Occipital lobe (tissue), 2 donors: ENCODE results near the gene FGF19. TPM values are rescaled to one million over a fixed set of nuclear protein-coding genes. Genes with fewer than 3 reads are reported as not detected.

ENCODE experiments used
- DNase-seq: peaks from one replicate; lab custom pipeline; 2025; lab: John Stamatoyannopoulos, UW
- total RNA-seq: library from RNA; depleted of rRNA; stranded (reverse); fragments of >200 nt; gene quantifications from one replicate; pipeline ENCODE4 v1.2.3, GENCODE V29; 2014

FGF19 gene
- total RNA-seq, 1 donor from 2014 or later = not detected

DNA sequence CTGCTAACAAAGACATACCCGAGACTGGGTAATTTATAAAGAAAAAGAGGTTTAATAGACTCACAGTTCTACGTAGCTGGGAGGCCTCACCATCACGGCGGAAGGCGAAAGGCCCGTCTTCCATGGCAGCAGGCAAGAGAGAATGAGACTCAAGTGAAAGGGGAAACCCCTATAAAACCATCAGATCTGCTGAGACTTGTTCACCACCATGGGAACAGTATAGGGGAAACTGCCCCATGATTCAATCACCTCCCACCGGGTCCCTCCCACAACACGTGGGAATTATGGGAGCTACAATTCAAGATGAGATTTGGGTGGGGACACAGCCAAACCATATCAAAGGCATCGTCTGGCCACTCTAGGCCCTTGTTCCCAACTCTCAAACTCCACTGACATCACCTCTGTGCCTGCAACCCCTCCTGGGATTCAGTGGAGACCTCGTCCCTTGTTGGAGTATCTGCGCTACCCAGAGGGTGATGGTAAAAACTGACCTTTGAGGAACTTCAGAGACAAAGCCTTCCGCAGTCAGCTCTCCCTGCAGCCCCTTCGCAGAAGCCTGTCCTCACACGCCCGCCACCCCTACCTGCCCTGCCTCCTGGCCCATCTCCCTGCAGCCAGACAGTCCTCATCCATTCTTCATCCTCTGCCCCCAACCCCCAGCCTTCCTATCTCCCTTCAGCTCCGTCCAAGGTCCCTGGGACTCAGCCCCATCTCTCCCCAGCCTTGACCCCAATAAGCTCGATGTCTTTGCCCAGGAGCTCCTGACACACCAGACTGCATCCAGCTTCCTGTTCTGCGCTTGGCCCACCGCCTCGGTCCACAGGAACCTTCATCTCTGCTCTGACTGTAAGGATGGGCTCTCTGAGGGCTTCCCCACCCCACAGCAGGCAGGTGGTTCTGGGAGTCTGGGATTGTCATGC is 47.0 kb downstream of the FGF19 start:
- DNase-seq = no peak

DNA sequence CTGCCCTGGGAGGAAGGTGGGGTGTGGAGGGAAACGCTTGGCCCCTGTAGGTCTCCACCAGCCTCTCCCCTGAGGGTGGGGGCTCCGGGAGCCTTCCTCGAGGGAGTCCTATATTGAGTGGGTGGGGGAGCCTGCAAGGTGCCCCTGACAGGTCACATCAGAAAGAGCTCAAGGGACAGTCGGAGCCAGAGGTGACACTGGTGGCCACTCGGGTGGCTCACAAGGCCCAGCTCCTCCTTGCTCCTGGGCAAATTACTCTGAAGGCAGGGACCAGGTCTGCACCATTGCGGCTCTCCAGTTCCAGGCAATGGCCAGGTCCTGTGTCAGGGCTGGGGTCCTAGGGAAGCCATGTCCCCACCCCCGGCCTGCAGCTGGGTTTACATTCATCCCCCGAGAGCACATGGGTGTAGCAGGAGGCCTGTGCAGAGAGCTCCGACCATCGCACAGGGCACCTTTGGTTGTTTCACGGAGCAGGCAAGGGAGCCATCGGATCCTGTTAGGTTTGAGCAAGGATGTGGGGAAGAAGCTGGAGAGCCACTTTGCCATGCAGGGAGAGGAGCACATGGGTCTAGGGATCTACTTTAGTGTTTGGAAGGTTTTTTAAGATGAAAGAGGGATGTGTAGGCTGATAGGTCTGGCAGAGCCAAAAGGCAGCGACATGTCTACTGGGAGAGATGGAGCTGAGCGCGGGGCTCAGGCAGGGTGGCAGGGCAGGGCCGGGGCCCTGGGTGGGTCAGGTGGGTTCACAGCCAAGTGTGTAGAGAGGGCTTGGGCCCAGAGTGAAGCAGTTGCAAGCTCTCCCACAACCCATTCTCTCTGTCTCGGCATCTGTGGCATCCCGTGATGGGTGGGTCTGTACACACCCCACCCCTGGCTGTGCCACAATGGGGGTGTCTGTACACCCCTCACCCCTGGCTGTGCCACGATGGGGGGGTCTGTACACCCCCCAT is 48.1 kb downstream of the FGF19 start:
- DNase-seq = no peak

DNA sequence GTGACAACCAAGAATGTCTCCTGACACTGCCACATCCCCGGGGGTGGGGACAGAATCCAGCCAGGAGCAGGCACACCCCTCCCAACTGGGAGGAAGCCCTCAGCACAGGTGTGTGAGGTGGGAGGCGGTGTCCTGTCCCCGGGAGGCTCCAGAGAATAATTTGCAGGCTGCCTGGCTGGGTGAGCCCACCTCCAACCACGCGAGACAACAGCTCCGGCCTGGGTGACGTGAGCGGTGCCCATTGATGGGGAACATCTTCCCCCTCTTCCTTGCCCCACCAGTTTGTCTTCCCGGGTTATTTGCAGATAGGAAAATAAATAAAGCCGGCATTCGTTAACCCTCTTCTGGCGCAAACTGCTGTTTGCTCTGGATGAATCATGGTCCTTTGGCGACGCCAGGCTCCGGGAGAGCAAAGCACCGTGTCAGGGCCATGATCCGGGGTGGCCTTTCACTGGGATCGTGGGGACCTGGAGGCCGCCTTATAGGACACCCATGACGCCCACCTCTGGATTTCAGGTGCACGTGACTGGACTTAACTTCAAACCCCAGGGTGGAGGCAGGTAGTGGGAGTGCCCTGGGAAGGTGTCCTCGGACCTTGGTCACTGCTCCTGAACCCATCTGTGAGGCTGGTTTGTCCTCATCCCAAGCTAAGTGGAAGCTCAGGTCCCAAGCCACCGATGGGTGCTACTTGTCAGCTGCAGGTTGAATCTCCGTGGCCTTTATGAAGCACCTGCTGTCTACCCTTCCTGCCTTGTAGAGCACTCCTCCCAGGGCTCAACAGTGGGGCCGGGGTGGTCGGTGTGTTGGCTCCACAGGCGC is 49.0 kb downstream of the FGF19 start:
- DNase-seq = no peak

DNA sequence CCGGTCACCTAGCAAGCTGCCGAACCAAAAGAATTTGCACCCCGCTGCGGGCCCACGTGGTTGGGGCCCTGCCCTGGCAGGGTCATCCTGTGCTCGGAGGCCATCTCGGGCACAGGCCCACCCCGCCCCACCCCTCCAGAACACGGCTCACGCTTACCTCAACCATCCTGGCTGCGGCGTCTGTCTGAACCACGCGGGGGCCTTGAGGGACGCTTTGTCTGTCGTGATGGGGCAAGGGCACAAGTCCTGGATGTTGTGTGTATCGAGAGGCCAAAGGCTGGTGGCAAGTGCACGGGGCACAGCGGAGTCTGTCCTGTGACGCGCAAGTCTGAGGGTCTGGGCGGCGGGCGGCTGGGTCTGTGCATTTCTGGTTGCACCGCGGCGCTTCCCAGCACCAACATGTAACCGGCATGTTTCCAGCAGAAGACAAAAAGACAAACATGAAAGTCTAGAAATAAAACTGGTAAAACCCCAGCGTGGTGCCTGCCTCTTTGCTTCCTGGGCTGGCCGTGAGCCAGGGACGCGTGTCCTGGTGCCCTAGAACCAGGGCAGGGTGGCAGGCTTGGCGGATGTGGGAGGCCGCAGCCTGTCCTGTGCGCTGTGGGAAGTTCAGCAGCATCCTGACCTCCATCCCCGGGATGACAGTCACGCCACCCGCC is 49.7 kb downstream of the FGF19 start:
- DNase-seq = no peak

DNA sequence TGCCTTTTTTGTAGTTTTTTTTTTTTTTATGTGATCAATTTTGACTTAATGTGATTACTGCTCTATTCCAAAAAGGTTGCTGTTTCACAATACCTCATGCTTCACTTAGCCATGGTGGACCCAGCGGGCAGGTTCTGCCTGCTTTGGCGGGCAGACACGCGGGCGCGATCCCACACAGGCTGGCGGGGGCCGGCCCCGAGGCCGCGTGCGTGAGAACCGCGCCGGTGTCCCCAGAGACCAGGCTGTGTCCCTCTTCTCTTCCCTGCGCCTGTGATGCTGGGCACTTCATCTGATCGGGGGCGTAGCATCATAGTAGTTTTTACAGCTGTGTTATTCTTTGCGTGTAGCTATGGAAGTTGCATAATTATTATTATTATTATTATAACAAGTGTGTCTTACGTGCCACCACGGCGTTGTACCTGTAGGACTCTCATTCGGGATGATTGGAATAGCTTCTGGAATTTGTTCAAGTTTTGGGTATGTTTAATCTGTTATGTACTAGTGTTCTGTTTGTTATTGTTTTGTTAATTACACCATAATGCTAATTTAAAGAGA is 50.3 kb downstream of the FGF19 start:
- no peak for DNase-seq

DNA sequence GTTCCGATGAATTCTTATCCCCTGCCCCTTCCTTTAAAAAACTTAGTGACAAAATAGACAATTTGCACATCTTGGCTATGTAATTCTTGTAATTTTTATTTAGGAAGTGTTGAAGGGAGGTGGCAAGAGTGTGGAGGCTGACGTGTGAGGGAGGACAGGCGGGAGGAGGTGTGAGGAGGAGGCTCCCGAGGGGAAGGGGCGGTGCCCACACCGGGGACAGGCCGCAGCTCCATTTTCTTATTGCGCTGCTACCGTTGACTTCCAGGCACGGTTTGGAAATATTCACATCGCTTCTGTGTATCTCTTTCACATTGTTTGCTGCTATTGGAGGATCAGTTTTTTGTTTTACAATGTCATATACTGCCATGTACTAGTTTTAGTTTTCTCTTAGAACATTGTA is 50.8 kb downstream of the FGF19 start:
- DNase-seq = no peak

DNA sequence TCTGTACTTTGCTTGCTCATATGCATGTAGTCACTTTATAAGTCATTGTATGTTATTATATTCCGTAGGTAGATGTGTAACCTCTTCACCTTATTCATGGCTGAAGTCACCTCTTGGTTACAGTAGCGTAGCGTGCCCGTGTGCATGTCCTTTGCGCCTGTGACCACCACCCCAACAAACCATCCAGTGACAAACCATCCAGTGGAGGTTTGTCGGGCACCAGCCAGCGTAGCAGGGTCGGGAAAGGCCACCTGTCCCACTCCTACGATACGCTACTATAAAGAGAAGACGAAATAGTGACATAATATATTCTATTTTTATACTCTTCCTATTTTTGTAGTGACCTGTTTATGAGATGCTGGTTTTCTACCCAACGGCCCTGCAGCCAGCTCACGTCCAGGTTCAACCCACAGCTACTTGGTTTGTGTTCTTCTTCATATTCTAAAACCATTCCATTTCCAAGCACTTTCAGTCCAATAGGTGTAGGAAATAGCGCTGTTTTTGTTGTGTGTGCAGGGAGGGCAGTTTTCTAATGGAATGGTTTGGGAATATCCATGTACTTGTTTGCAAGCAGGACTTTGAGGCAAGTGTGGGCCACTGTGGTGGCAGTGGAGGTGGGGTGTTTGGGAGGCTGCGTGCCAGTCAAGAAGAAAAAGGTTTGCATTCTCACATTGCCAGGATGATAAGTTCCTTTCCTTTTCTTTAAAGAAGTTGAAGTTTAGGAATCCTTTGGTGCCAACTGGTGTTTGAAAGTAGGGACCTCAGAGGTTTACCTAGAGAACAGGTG is 51.8 kb downstream of the FGF19 start:
- no peak for DNase-seq

DNA sequence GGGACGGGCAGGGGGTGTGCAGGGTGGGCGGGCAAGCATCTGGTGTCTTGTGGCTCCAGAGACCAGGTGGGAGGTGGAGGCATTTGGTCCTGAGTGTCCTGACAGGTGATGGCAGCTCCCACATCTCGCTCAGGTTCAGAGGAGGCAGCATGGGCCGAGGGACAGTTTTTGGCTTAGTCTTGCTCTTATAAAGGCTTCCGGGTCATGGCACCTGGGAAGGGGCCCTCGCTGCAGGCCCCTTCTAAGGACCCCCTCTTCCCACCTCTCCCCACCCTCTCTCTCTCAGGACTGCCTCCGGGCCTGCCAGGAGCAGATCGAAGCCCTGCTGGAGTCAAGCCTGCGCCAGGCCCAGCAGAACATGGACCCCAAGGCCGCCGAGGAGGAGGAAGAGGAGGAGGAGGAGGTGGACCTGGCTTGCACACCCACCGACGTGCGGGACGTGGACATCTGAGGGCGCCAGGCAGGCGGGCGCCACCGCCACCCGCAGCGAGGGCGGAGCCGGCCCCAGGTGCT is 52.9 kb downstream of the FGF19 start:
- no peak for DNase-seq

DNA sequence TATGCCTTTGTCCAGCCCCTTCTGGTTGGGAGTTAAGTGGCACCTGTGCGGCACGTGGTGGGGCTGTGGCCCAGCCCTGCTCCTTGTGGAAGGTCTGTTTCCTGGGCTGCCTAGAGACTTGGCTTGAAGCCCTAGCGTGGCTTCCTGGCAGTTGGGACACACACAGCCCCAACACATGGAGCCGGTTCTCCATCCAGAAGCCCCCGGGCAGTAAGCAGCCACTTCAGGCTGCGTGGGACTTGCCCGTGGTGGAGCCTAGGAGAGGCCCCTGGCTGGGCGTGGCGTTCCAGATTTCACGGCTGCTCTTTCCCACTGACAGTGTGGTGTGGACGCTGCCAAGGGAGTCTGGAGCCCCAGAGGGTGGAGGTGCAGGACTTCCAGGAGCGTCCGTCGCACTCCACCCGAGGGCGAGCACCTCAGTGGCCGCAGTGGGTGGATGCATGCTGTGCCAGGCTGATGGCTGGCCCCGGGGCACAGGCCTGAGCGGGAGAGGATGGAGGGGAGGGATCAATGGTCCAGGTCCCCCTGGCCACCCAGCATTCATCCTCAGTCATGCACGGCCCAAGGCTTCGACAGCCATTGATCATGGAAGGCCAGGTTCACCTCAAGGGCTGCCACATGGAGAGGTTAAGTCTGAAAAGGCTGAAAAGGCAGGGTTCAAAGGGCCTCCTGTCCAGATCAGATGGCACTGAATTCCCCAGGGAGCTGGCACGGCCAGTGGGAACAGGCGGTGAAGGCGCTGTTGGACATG is 53.6 kb downstream of the FGF19 start:
- DNase-seq = no peak

DNA sequence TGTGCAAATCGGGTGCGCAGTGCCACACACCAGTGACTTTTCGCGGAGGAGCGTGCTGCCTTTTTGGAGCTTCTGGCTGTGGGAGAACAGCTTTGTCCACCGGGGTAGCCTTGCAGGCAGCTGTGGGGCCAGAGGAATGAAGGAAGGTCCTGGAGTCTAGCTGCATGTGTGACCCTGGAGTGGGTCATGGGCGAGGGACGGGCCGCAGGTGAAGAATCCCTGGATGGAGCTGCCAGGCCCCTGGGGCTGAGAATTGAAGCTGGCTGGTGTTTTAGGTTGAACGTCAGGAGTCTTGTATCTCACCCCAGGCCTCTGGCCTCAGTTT is 54.3 kb downstream of the FGF19 start:
- DNase-seq = no peak

DNA sequence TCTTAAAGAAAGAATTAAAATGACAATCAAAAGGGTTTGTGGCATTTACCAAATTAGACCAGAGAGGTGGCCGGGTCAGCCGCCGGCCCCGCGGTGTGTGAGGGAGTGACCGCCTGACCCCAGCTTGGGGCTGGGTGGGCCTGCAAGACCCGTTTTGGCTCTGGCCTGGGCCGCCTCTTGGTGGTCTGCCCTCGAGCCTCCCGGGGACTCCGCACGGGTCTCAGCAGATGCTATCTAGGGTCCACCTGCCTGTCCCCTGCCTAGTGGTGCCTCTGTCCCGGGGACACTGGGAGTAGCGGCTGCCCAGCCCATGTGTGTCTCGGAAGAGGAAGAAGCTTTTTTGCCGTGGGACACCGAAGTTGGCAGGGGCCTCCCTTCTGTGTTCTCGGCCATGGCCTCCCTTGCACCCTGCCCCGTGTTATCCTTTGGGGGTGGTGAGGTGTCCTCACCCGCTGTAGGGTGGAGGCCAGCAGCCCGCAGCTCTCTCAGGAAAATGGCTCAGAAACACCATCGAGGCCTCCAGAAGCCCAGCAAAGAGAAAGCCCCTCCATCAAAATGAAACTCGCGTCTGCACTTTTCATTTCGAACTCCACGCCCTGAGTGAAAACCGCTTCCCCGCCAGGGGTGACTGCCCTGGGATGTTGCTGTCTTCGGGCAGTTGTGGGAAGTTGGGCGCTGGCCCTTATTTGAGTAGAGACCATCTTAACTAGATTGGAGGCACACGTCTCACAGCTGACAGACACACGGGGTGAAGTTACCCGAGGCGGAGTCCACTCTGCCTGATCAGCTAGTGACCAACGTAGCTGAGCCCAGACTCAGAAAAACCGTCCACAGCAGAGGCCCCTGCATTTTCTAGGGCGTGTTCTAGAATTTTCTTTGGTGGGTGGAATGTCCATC is 54.9 kb downstream of the FGF19 start:
- DNase-seq = no peak

Other genes with a start within 250 kb of the FGF19 start
- not detected for gene LINC01488, start 222.4 kb downstream of the FGF19 start, total RNA-seq
- 14.0 TPM for gene CCND1, start 62.9 kb downstream of the FGF19 start, total RNA-seq
- gene LTO1, start 28.7 kb downstream of the FGF19 start, total RNA-seq = 17.9 TPM
- not detected for gene FGF4, start 71.3 kb upstream of the FGF19 start, total RNA-seq
- not detected for gene FGF3, start 115.4 kb upstream of the FGF19 start, total RNA-seq